ENCODE measurements around the gene COL5A2.

The COL5A2 gene

DNA sequence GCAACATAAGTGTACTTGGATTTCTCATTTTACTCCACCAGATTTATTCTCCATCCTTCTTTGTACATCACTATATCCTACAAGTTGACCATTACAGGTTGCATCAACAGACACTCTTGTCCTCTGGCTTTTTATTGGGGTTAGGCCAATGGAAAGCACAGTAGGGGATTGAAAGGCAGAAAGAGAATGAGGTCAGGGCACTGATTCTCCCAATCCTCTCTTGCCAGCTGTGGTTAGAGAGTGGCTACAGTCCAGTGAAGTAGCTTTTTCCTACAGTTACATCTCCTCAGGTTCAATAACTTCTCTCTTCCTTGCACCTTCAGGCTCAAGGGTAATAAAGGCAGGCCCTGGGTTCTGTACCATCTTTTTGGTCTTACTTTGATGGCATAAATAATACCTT lies 20.2 kb upstream of the COL5A2 start:
- Histone ChIP-seq H3K36me3 (ENCODE audit: insufficient read depth, low read length) (no peaks in the 10 kb centered on the region), H3K4me1 (ENCODE audit: insufficient read depth, low read length) (peaks cover 4% of the 10 kb centered on the region; the same call in 1 of the 2 replicates), H3K9ac (ENCODE audit: low read depth, low read length) (no peak overlapping the region), H3K9me3 (ENCODE audit: control insufficient read depth, insufficient read depth, low read length) (no peaks in the 10 kb centered on the region; the same call in 1 of the 2 replicates)

DNA sequence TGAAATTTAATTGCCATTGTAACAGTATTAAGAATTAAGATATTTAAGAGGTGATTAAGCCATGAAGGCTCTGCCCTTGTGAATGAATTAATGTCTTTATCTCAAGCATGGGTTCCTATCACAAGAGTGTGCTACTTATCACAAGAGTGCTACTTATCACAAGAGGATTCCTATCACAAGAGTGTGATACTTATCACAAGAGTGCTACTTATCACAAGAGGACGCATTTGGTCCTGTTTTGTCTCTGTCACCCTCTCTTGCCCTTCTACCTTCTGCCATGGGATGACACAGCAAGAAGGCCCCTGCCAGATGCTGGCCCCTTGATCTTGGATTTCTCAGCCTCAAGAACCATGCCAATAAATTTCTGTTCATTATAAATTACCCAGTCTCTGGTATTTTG lies 13.2 kb upstream of the COL5A2 start:
- Histone ChIP-seq H3K9ac (ENCODE audit: low read depth, low read length) (no peak overlapping the region), H3K36me3 (ENCODE audit: insufficient read depth, low read length) (no peaks in the 10 kb centered on the region), H3K4me1 (ENCODE audit: insufficient read depth, low read length) (no peaks in the 10 kb centered on the region), H3K9me3 (ENCODE audit: control insufficient read depth, insufficient read depth, low read length) (no peaks in the 10 kb centered on the region; the same call in 1 of the 2 replicates)

DNA sequence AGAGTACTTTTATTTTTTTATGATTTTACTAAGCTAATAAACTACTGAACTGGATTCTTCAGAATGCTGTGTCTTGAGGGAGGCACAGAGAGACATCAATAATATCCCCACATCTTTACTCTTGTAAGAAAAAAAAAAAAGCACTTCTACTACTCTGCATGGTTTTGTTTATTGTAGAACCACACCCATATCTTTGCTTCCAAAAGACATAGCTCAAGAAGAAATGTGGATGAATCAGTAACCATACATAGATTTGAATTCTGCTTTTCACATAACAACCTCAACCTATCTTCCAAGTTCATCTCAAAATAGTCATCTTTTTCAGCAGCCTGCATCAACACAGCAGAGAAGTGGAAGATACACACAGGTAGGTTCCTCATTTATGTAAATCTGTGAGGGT lies 12.2 kb upstream of the COL5A2 start:
- no peaks in the 10 kb centered on the region for H3K4me1 ChIP-seq (ENCODE audit: insufficient read depth, low read length)
- H3K9me3 ChIP-seq (ENCODE audit: control insufficient read depth, insufficient read depth, low read length), result no peaks in the 10 kb centered on the region; the same call in 1 of the 2 replicates
- no peak overlapping the region for H3K9ac ChIP-seq (ENCODE audit: low read depth, low read length)
- H3K36me3 ChIP-seq (ENCODE audit: insufficient read depth, low read length), result no peaks in the 10 kb centered on the region

DNA sequence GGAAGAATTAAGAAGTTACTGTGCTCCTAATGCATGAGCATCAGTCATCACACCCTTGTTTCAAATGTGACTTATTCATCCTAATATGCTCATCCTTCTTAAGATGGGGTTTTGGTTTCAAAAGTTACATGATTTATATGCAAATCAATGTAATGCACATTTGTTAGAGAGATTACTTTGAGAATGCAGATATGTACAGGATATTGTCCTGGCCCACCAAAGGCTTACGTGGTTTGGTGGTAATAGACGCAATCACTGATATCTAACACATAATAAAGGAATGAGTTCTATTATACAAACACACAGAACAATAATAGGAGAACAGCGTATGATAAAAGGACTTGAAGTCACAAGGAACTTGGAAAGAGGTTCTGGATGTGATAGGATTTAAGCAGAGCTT lies 11.1 kb upstream of the COL5A2 start:
- Histone ChIP-seq H3K9ac (ENCODE audit: low read depth, low read length) (no peak overlapping the region), H3K4me1 (ENCODE audit: insufficient read depth, low read length) (no peaks in the 10 kb centered on the region), H3K36me3 (ENCODE audit: insufficient read depth, low read length) (no peaks in the 10 kb centered on the region)

DNA sequence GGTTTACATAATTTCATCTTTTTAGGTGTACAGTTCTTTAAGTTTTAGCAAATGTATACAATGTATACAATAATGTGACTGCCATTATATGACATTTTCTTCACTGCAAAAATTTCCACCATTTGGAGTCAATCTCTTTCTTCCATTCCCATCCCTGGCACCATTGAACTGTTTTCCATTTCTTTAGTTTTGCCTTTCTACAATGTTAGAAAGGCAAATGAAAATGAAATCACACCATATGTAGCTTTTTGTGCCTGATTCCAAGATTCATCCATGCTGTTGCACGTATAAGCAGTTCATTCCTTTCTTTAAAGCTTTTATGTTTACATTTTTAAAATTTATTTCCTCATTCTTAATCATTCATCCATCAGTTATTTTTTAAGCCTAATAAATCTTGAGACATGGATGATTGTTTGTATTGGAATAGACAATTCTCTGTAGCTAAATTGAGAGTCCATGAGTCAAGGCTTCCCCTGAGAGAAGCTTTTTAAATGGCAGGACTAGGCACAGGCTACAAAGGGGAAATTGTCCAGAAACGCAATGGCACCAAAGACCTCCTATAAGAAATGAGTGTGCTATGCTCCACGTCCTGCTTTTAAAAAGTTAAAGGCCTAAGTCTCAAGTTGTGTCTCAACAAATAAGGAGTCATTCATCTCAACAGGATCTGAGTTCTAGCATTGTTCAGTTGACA lies 8.7 kb upstream of the COL5A2 start:
- H3K9ac ChIP-seq (ENCODE audit: low read depth, low read length), result no peak overlapping the region
- H3K9me3 ChIP-seq (ENCODE audit: control insufficient read depth, insufficient read depth, low read length), result no peaks in the 10 kb centered on the region
- H3K36me3 ChIP-seq (ENCODE audit: insufficient read depth, low read length), result no peaks in the 10 kb centered on the region
- H3K4me1 ChIP-seq (ENCODE audit: insufficient read depth, low read length), result no peaks in the 10 kb centered on the region

More for the DNA sequence above, 11.1 kb upstream of the COL5A2 start:
- no peaks in the 10 kb centered on the region; the same call in 1 of the 2 replicates for H3K9me3 ChIP-seq (ENCODE audit: control insufficient read depth, insufficient read depth, low read length)

DNA sequence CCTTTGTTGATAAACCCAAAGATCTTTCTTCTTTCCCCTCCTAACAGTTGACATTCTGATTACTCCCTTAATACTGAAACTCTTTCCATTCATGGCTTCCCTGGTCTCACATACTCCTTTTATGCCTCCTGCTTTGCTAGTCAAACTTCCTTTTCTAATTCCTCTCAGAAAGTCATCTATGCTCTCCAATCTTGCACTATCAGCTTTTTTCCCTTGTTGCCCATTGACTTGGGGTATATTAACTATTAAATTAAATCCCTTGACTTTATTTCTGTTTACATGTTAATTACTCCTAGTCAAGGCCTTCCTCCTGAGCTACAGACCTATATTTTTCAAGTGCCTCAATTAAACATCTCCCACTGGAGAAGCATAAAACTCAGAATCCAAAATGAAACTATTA lies 3.6 kb upstream of the COL5A2 start:
- Histone ChIP-seq H3K4me1 (ENCODE audit: insufficient read depth, low read length) (no peaks in the 10 kb centered on the region), H3K9ac (ENCODE audit: low read depth, low read length) (no peak overlapping the region), H3K9me3 (ENCODE audit: control insufficient read depth, insufficient read depth, low read length) (no peaks in the 10 kb centered on the region), H3K36me3 (ENCODE audit: insufficient read depth, low read length) (no peaks in the 10 kb centered on the region)

DNA sequence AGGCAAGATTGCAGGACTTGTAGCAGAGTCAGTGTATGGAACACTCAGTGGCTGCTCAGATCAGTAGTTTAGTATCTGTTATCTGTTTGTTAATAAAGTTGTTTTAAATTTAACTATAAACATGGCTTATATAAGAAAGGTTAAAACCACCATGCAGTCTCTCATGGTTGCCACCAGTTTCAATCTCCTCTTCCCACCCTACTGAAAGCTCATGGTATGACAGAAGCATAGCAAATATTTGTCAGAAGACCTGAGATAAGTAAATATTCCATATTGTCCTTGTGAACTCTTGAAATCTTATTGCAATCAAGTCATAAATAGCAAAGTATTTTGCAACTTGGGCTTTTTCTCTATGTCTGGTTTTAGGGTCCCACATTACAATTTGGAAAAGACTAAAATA lies 2.1 kb upstream of the COL5A2 start:
- no peaks in the 10 kb centered on the region for H3K4me1 ChIP-seq (ENCODE audit: insufficient read depth, low read length)
- no peak overlapping the region for H3K9ac ChIP-seq (ENCODE audit: low read depth, low read length)
- no peaks in the 10 kb centered on the region for H3K9me3 ChIP-seq (ENCODE audit: control insufficient read depth, insufficient read depth, low read length)
- H3K36me3 ChIP-seq (ENCODE audit: insufficient read depth, low read length), result no peaks in the 10 kb centered on the region

DNA sequence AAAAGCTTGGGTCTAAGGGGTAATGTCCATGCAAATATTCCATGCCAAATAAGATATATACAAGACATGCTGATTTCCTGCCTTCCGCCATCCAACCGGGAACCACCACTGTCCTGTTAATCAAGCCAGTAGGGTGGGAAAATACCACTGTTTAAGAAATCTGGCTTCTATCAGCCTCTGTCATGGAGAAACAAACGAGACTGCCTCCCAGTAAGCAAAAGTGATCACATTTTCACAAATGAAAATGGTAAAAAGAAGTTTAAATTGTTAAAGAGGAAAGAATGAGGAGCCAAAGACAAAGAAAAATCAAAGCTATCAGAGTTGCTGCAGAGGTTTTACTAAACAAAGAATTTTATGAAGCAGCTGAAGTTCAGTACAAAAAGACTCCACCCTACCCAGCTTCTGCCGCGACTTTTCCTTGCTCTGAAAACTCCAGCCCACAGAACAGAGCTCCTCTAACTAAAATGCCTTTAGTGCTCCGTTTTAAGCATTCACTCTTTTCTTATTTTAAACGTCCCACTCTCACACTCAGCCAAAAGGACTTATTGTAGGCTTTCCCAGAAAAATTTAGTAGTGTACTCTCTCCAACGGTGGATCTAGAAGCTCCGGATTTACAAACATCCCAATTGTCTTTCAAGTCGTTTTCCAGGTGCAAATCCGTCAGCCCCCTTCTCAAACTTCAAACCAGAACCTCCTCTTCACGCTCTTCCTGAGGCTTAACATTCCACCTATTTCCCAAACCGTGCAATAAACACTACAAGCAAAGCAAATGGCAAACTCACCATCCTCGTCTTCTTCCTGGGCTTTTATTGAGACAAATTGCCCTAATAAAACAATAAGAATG lies 613 bp downstream of the COL5A2 start:
- H3K36me3 ChIP-seq (ENCODE audit: insufficient read depth, low read length), result no peaks in the 10 kb centered on the region
- H3K4me1 ChIP-seq (ENCODE audit: insufficient read depth, low read length), result no peaks in the 10 kb centered on the region
- H3K9me3 ChIP-seq (ENCODE audit: control insufficient read depth, insufficient read depth, low read length), result no peaks in the 10 kb centered on the region
- H3K9ac ChIP-seq (ENCODE audit: low read depth, low read length), result peak overlapping the region; percentile 97

DNA sequence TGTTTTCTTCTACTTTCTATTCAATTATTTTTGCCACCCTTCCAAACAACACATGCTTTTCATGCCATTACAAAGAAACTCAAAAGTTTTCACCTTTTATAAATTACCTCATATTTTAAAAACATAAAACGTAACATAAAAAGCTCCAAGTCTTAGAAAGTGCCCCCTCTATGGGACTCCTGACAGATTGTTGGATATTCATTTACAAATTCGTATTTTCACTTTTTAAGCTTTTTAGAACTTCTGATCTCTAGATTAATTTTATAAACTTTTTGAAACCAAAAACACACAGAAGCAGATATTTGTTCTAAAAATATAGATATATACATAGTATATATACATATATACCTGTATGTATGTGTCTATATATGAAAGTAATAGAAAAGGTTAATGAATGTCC lies 1.5 kb downstream of the COL5A2 start:
- Histone ChIP-seq H3K36me3 (ENCODE audit: insufficient read depth, low read length) (no peaks in the 10 kb centered on the region), H3K9me3 (ENCODE audit: control insufficient read depth, insufficient read depth, low read length) (no peaks in the 10 kb centered on the region), H3K9ac (ENCODE audit: low read depth, low read length) (peak overlapping the region; percentile 97), H3K4me1 (ENCODE audit: insufficient read depth, low read length) (no peaks in the 10 kb centered on the region)

DNA sequence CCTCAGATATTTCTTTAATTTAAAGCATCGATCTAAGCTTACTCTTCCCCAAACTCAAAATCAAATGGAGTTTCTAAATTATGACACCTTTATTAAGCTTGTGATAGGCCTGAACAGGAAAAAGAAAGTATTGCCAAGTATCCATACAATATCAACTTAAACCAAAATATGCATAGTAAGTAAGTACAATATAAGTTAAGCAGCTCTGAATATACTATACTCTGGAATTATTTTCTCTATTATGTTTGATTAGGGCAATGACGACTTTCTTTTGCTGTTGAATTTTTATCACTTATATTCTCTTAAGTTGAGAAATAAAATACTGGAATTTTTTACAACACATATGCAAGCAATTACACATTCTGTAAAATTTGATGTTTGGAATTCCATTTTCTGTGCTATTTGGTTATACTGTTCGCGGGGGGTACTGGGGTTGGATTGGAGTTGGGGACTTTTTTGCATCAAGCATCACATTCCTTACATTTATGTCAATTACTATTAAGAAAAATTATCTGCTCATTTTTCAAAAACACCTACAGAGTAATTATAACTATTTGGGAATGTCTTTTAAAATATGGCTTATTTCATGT lies 2.2 kb downstream of the COL5A2 start:
- no peaks in the 10 kb centered on the region for H3K4me1 ChIP-seq (ENCODE audit: insufficient read depth, low read length)
- peak overlapping the region; percentile 97; the same call in 1 of the 2 replicates for H3K9ac ChIP-seq (ENCODE audit: low read depth, low read length)
- no peaks in the 10 kb centered on the region for H3K36me3 ChIP-seq (ENCODE audit: insufficient read depth, low read length)
- no peaks in the 10 kb centered on the region for H3K9me3 ChIP-seq (ENCODE audit: control insufficient read depth, insufficient read depth, low read length)

DNA sequence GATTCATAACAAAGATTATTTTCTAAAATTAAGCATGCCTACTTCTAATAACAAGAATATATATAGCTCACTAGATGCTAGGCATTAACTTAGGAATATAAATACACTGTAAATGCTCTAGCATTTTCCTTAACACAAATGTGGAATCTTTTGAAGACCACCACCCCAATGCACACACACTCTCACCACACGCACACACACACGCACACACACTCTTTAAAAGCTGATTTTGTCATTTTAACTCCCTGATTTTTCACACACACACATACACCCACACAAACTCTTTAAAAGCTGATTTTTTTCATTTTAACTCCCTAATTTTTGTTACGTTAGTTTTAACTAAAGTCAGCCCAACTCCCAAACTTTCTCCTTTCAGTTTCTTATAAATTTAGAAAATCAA lies 3.0 kb downstream of the COL5A2 start:
- H3K4me1 ChIP-seq (ENCODE audit: insufficient read depth, low read length), result no peaks in the 10 kb centered on the region
- H3K9ac ChIP-seq (ENCODE audit: low read depth, low read length), result no peak overlapping the region
- no peaks in the 10 kb centered on the region for H3K36me3 ChIP-seq (ENCODE audit: insufficient read depth, low read length)
- no peaks in the 10 kb centered on the region for H3K9me3 ChIP-seq (ENCODE audit: control insufficient read depth, insufficient read depth, low read length)

DNA sequence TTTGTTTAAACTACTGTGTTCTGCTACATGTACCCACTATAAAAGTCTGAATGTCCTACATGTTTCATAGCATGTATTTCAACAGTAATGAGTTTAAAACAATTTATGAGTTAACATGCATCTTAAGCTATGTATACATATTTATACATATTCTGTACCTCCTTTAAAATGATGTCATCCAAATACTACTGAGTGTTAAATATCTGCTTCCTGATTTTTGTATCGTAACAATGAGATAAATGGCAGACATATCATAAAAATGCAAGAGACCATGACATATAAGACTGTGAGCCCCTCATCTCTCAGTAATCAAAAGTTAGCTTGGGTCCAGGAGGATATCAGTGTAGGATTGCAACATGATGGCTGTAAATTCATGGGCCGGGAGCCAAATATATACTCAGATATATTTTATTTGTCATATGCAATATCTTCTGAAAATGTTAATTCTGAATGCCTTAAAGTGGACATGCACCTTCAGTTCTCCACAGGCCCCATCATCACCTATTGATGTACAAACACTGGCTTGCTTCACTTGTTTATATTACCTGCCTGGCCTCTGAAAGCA lies 3.6 kb downstream of the COL5A2 start:
- Histone ChIP-seq H3K4me1 (ENCODE audit: insufficient read depth, low read length) (no peaks in the 10 kb centered on the region), H3K9ac (ENCODE audit: low read depth, low read length) (no peak overlapping the region), H3K36me3 (ENCODE audit: insufficient read depth, low read length) (no peaks in the 10 kb centered on the region), H3K9me3 (ENCODE audit: control insufficient read depth, insufficient read depth, low read length) (no peaks in the 10 kb centered on the region)

DNA sequence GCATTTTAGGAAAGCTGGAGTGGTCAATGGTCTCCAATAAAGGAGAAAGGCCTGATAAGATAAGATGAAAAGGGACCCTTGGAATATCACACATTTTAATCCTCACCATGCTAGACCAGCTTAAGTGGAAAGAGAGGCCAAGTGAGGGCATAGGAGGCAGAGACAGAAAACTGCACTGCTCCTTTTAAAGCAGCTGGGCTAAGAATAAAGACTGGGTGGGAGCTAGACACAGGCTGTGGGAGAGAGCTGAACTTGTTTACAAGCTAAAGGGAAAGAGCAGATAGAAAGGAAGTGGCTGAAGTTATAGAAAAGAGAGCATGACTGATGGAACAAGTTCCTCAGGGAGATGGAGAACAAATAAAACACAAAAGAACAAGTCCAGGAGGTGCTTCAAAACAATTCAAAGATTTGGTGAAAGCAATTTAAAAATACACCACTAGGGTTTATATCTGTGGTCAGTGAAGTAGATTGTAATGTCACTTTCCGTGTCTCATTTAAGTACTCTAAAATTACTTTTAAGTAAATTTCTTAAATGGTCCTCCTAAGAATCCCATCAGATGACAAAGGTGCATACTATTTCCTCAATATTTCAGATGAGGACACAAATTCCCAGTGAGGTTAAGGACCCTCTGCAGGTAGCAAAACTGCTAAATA lies 7.5 kb downstream of the COL5A2 start:
- H3K9ac ChIP-seq (ENCODE audit: low read depth, low read length), result no peak overlapping the region
- H3K9me3 ChIP-seq (ENCODE audit: control insufficient read depth, insufficient read depth, low read length), result no peaks in the 10 kb centered on the region
- H3K36me3 ChIP-seq (ENCODE audit: insufficient read depth, low read length), result no peaks in the 10 kb centered on the region
- H3K4me1 ChIP-seq (ENCODE audit: insufficient read depth, low read length), result no peaks in the 10 kb centered on the region

DNA sequence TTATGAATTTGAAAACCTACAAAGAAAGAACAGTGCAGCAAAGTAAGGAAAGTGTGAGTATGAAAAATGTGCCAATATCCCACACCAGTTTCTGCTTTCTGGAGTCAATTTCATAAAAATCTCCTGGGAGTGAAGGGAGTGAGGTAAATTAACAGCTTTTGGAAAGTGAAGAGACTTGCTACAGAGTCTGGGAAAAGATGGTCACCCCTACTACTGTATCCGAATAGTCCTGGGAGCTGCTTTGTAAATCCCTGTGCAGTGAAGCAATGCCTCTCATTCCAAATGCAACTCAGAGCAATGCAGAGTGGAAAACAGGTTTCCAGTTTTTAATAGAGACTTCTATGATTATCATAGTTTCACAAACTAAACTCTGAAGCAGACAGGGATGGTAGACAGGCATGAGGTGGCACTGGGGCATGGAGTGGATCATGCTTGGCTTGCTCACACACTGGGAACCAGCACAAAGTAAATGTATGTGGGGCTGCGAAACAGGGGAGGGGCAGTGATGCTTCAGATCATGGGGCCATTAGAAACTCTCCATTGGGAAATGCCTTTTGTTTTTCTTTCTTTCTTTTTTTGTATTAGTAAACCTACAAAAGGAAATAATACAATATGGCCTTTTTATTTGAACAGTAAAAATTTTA lies 10.6 kb downstream of the COL5A2 start:
- H3K9me3 ChIP-seq (ENCODE audit: control insufficient read depth, insufficient read depth, low read length), result no peaks in the 10 kb centered on the region
- no peaks in the 10 kb centered on the region for H3K36me3 ChIP-seq (ENCODE audit: insufficient read depth, low read length)
- H3K9ac ChIP-seq (ENCODE audit: low read depth, low read length), result no peak overlapping the region
- peaks cover 2% of the 10 kb centered on the region; the same call in 1 of the 2 replicates for H3K4me1 ChIP-seq (ENCODE audit: insufficient read depth, low read length)

Data from ES-I3 (cell line).